HCT116 (cell line): ENCODE results near the gene FAM193A. TPM values are rescaled to one million over a fixed set of nuclear protein-coding genes. Genes with fewer than 3 reads are reported as not detected.

ENCODE experiments used
- ATAC-seq: fragments of 200-7000 bp; cut with Tn5 transposase; 2 replicates; pipeline ENCODE4 v1.9.1; 2020; ENCODE audit warnings: mild to moderate bottlenecking, moderate library complexity
- BruUV-seq: library from RNA; stranded (reverse); fragments of 400-500 nt; replicated peaks from 2 replicates; lab custom pipeline; 2021; lab: Mats Ljungman, UMichigan
- CTCF ChIA-PET: fragments of 300-600 bp; sonication (Branson Sonifier 250); formaldehyde crosslinking; loops from one replicate; lab custom pipeline; 2021; ENCODE audit warnings: antibody characterized with exemption; lab: Charles Lee
- POLR2A ChIA-PET: fragments of 300-600, 350-600 bp; sonication (Branson Sonifier 250); formaldehyde crosslinking; loops from one replicate; lab custom pipeline; 2021; ENCODE audit warnings: antibody characterized with exemption; lab: Charles Lee
- RAD21 ChIA-PET, 2 experiments: fragments of 300-600 bp; sonication (Branson Sonifier 250); formaldehyde crosslinking; loops; one replicate each; lab custom pipeline; 2023; ENCODE audit warnings: low total read pairs in 2 of 2; ENCODE audit not compliant: uncharacterized antibody in 2 of 2, unreplicated experiment in 2 of 2, low non-redundant PET in 1 of 2; lab: Charles Lee
- DNase-seq: peaks from one replicate; pipeline ENCODE4 v3.0.0-alpha.2; 2010; ENCODE audit warnings: low read depth, low spot score
- H2AFZ ChIP-seq: fragments of 200-600 bp; shearing (Covaris generic), sonication (generic); 2 replicates; pipeline ENCODE4 v1.6.1; 2017; ENCODE audit warnings: low read depth, mixed run types, mixed read lengths, antibody characterized with exemption, low read length; ENCODE audit not compliant: poor library complexity, severe bottlenecking
- H3K27ac ChIP-seq: 2 replicates; pipeline ENCODE4 v1.5.1; 2012; ENCODE audit warnings: low read depth, low read length
- H3K27me3 ChIP-seq: fragments of 200-600 bp; sonication (generic); 2 replicates; pipeline ENCODE4 v1.6.1; 2016; ENCODE audit warnings: mixed run types, low read length, mixed read lengths; ENCODE audit not compliant: insufficient read depth
- H3K36me3 ChIP-seq, 2 experiments: fragments of 200-500 bp in 1 of 2; fragments of 200-600 bp in 1 of 2; sonication (Bioruptor generic) in 1 of 2; sonication (generic) in 1 of 2; 2 replicates each; pipeline versions ENCODE4 v1.5.1 to v1.6.1; 2014 to 2016; ENCODE audit warnings: low read length in 2 of 2, inconsistent platforms in 1 of 2, mixed read lengths in 1 of 2, mixed run types in 1 of 2; ENCODE audit not compliant: insufficient read depth in 2 of 2, control insufficient read depth in 1 of 2
- H3K4me1 ChIP-seq, 2 experiments: fragments of 200-600 bp in 1 of 2; sonication (generic) in 1 of 2; 2 replicates each; pipeline versions ENCODE4 v1.5.1 to v1.6.1; 2012 to 2017; ENCODE audit warnings: low read length in 2 of 2, inconsistent platforms in 1 of 2, mild to moderate bottlenecking in 1 of 2, mixed read lengths in 1 of 2, mixed run types in 1 of 2, moderate library complexity in 1 of 2; ENCODE audit not compliant: insufficient read depth in 2 of 2, control insufficient read depth in 1 of 2
- H3K4me2 ChIP-seq: fragments of 200-600 bp; sonication (generic); 2 replicates; pipeline ENCODE4 v1.6.1; 2017; ENCODE audit warnings: mixed run types, low read length, mixed read lengths
- H3K4me3 ChIP-seq, 2 experiments: fragments of 200-600 bp in 1 of 2; sonication (generic) in 1 of 2; replicated peaks in 1 of 2; 2 replicates each; pipeline ENCODE4 v1.5.1; 2011 to 2016; ENCODE audit warnings: low read length in 2 of 2, control low read depth in 1 of 2, low read depth in 1 of 2, mild to moderate bottlenecking in 1 of 2, mixed read lengths in 1 of 2, mixed run types in 1 of 2
- H3K79me2 ChIP-seq: fragments of 200-600 bp; sonication (generic); 2 replicates; pipeline ENCODE4 v1.6.1; 2017; ENCODE audit warnings: mild to moderate bottlenecking, mixed run types, low read length, moderate library complexity, mixed read lengths; ENCODE audit not compliant: insufficient read depth
- H3K9ac ChIP-seq: fragments of 200-600 bp; sonication (generic); 2 replicates; pipeline ENCODE4 v1.6.1; 2016; ENCODE audit warnings: low read length, mixed read lengths
- H3K9me2 ChIP-seq: fragments of 200-600 bp; sonication (generic), shearing (Covaris generic); 2 replicates; pipeline ENCODE4 v1.6.1; 2017; ENCODE audit warnings: mixed run types, mild to moderate bottlenecking, moderate library complexity; ENCODE audit not compliant: insufficient read depth
- H3K9me3 ChIP-seq, 2 experiments: fragments of 200-500 bp in 1 of 2; fragments of 200-600 bp in 1 of 2; sonication (Bioruptor generic) in 1 of 2; sonication (generic) in 1 of 2; 2 replicates each; pipeline ENCODE4 v1.6.1; 2014 to 2017; ENCODE audit warnings: low read length in 2 of 2, mixed read lengths in 2 of 2, inconsistent platforms in 1 of 2, low read depth in 1 of 2, mild to moderate bottlenecking in 1 of 2, mixed run types in 1 of 2, moderate library complexity in 1 of 2; ENCODE audit not compliant: control insufficient read depth in 1 of 2, insufficient read depth in 1 of 2
- H4K20me1 ChIP-seq: fragments of 200-600 bp; sonication (generic), shearing (Covaris generic); 2 replicates; pipeline ENCODE4 v1.6.1; 2017; ENCODE audit warnings: mixed run types, mild to moderate bottlenecking, moderate library complexity; ENCODE audit not compliant: insufficient read depth
- CBX3 ChIP-seq: IDR thresholded peaks from 2 replicates; pipeline ENCODE4 v1.6.1; 2012; ENCODE audit warnings: low read depth
- CEBPB ChIP-seq: IDR thresholded peaks from 2 replicates; pipeline ENCODE4 v1.6.1; 2012; ENCODE audit warnings: low read depth
- CTCF ChIP-seq, 3 experiments: fragments of 200-600 bp in 1 of 3; sonication (generic) in 1 of 3; IDR thresholded peaks in 2 of 3; conservative IDR thresholded peaks in 1 of 3; 2 replicates each; pipeline ENCODE4 v1.5.1; 2012 to 2017; ENCODE audit warnings: low read depth in 2 of 3, low read length in 2 of 3, antibody characterized with exemption in 1 of 3, borderline replicate concordance in 1 of 3, control low read depth in 1 of 3, mild to moderate bottlenecking in 1 of 3, mixed read lengths in 1 of 3, mixed run types in 1 of 3, moderate library complexity in 1 of 3; ENCODE audit not compliant: insufficient read depth in 1 of 3
- ELF1 ChIP-seq: IDR thresholded peaks from 2 replicates; pipeline ENCODE4 v1.6.1; 2012; ENCODE audit warnings: low read depth, borderline replicate concordance
- EZH2 ChIP-seq: fragments of 200-600 bp; sonication (generic); IDR thresholded peaks from 2 replicates; pipeline ENCODE4 v1.6.1; 2017; ENCODE audit warnings: antibody characterized with exemption, mixed run types
- FOSL1 ChIP-seq: IDR thresholded peaks from 2 replicates; pipeline ENCODE4 v1.6.1; 2012; ENCODE audit warnings: low read depth
- JUND ChIP-seq: IDR thresholded peaks from 2 replicates; pipeline ENCODE4 v1.6.1; 2012
- POLR2A ChIP-seq: IDR thresholded peaks from 2 replicates; pipeline ENCODE4 v1.7.0; 2011; ENCODE audit warnings: borderline replicate concordance; ENCODE audit not compliant: insufficient read depth, insufficient read length; ENCODE audit errors: extremely low read depth
- RAD21 ChIP-seq: IDR thresholded peaks from 2 replicates; pipeline ENCODE4 v1.6.1; 2012; ENCODE audit warnings: low read depth, mild to moderate bottlenecking
- REST ChIP-seq: IDR thresholded peaks from 2 replicates; pipeline ENCODE4 v1.6.1; 2012; ENCODE audit warnings: low read depth
- SIN3A ChIP-seq: IDR thresholded peaks from 2 replicates; pipeline ENCODE4 v1.6.1; 2012; ENCODE audit warnings: low read depth
- SP1 ChIP-seq: IDR thresholded peaks from 2 replicates; pipeline ENCODE4 v1.6.1; 2012; ENCODE audit warnings: low read depth
- SRF ChIP-seq: IDR thresholded peaks from 2 replicates; pipeline ENCODE4 v1.6.1; 2012; ENCODE audit warnings: low read depth
- YY1 ChIP-seq: IDR thresholded peaks from 2 replicates; pipeline ENCODE4 v1.6.1; 2011; ENCODE audit warnings: low read length, low read depth, moderate library complexity, mild to moderate bottlenecking; ENCODE audit not compliant: insufficient replicate concordance; ENCODE audit errors: extremely low read depth
- ZBTB33 ChIP-seq: IDR thresholded peaks from 2 replicates; pipeline ENCODE4 v1.6.1; 2011; ENCODE audit warnings: mild to moderate bottlenecking, low read length, moderate library complexity; ENCODE audit not compliant: insufficient replicate concordance; ENCODE audit errors: extremely low read depth
- ZFX ChIP-seq: fragments of 450-650 bp; IDR thresholded peaks from 2 replicates; pipeline ENCODE4 v1.6.1; 2017
- ZNF274 ChIP-seq: fragments of 200-500 bp; sonication (Bioruptor generic); IDR thresholded peaks from 2 replicates; pipeline ENCODE4 v1.6.1; 2014; ENCODE audit warnings: mild to moderate bottlenecking, low read depth, low read length, inconsistent platforms
- intact Hi-C: fragments of 100-400 bp; cut with micrococcal nuclease; formaldehyde crosslinking; loops from 2 replicates; pipeline ENCODE4 v1.10.0; 2022
- total RNA-seq: library from RNA; stranded (reverse); gene quantifications from one replicate; pipeline ENCODE4 v1.2.1, GENCODE V29; 2021; ENCODE audit not compliant: unreplicated experiment

FAM193A gene
- total RNA-seq, 1 experiment from 2014 or later, result 15.7 TPM

- ChIA-PET POLR2A (no interaction called here), RAD21 (no interaction called here), CTCF (no interaction called here)
- H3K9ac ChIP-seq, result no peak overlapping the region
- peaks cover 61% of the 10 kb centered on the region for H3K79me2 ChIP-seq
- H4K20me1 ChIP-seq, result no peaks in the 10 kb centered on the region
- DNase-seq (no peak), ATAC-seq (no peak)
- TF ChIP-seq POLR2A (no peak), ELF1 (no peak), SIN3A (no peak), CBX3 (no peak), CEBPB (no peak), SRF (no peak), JUND (no peak), FOSL1 (no peak), EZH2 (no peak), REST (no peak), ZFX (no peak), YY1 (no peak), ZNF274 (no peak), SP1 (no peak), ZBTB33 (no peak), RAD21 (no peak), CTCF (IDR thresholded peaks at IDR 0.05 in 2 of 3, conservative IDR thresholded peaks at IDR 0.05 in 1 of 3; ENCODE audit: borderline replicate concordance in 1 of 3, insufficient read depth in 1 of 3, low read depth in 2 of 3, low read length in 2 of 3) (no peak)
- H3K27ac ChIP-seq, result no peak overlapping the region
- intact Hi-C loops, result no loop called here
- peaks cover 5 to 9% of the 10 kb centered on the region in 2 experiments; a peak in 2 of 4 replicates for H3K4me1 ChIP-seq
- H3K4me2 ChIP-seq, result no peak overlapping the region
- H3K9me2 ChIP-seq, result no peaks in the 10 kb centered on the region
- no peaks in the 10 kb centered on the region for H3K27me3 ChIP-seq
- H3K4me3 ChIP-seq, result no peak overlapping the region
- no peak overlapping the region for H2AFZ ChIP-seq
- no TSS peak for BruUV-seq
- no peaks in the 10 kb centered on the region for H3K9me3 ChIP-seq
- H3K36me3 ChIP-seq, result peaks cover 12 to 18% of the 10 kb centered on the region in 2 experiments
Measured at GRCh38 chr4:2750719-2751605, 214.5 kb downstream of the FAM193A start.
